RPMI7951 (cell line): Measurements from ENCODE around the gene MEGF9. TPM values are rescaled to one million over a fixed set of nuclear protein-coding genes. Genes with fewer than 3 reads are reported as not detected.
"Not testable (repeated sequence)": the region's sequence is repeated elsewhere in the genome, so short reads cannot be mapped to it uniquely, and the experiment has no call there.

Experiments
- DNase-seq: peaks from one replicate; pipeline ENCODE4 v3.0.0-alpha.2; 2012; ENCODE audit warnings: low read depth
- total RNA-seq: library from RNA; depleted of rRNA; stranded (reverse); fragments of >200 nt; shearing (Covaris generic); gene quantifications from 2 replicates; pipeline ENCODE4 v1.2.3, GENCODE V29; 2014; rRNA removed

Gene MEGF9
- total RNA-seq, 1 experiment from 2014 or later = 10.5 TPM

DNA sequence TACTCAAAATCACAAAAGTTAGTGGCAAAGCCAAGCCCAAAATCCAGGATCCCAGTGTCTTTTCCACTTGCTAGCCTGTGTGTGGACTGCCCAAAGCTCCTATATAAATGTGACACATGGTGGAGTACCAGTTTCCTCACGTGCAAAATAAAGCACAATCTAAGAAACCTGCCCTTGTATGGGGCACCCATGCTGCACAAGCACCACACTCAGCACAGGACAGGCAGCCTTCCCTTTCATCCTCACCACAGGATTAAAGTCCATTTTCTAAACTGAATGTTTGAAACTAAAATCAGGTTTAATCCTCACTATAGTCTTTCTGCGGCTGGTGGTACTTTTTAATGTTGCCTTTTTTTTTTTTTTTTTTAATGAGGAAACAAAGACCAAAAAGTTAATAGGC, 139.8 kb downstream of the MEGF9 start:
- DNase-seq = no peak

DNA sequence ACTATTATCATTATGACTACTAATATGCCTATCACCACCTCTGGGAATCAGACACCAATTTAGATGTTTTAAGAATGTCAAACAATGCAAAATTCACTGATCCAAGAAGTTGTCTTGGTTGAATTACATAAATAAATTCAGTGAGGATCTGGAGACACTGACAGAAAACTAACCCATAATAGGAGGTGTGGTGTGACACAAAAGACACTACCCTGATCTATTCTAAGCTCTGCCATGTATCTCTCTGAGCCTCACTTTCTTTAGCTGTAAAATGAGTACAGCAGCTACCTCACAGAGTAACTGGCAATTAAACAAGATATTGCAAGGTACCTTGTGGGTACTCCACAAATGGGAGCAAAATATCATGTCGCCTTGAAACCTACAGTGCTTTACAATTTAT, 141.8 kb downstream of the MEGF9 start:
- DNase-seq = no peak

DNA sequence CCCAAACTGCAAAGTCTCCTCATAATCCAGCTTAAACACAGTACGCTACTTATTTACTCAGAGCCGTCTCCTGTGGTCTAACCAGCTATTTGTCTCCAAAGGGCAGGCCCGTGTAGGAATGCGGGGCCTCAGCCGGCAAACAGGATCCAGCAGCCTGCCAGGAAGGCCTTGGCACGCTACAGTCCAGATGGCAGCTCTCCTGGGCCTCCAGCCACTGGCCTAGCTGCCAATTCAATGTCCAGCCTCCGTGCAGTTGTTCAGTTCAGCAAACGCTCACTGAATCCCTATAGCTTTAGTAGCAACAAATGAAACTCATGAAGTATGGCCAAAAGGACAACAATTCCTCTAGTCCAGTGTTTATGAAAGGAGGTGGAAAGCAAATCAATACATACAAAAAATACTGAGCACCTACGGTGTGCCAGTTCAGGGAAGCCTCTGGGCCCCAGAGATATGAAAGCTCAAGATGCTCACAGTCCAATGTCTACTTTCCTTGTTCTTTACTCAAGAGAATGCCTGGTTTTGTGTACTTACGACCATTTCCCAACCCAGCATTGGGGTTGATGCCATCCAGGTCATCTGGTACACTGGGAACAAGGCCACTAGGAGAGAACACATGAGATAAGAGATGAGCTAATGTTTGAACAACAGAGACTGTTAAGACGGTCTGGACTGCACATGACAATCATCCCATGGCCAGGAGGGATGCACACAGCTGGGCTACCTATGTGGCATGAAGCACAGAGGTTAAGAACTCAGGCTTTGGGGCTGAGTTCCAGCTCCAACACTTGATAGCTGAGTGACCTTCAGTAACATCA, 142.6 kb downstream of the MEGF9 start:
- DNase-seq = no peak

DNA sequence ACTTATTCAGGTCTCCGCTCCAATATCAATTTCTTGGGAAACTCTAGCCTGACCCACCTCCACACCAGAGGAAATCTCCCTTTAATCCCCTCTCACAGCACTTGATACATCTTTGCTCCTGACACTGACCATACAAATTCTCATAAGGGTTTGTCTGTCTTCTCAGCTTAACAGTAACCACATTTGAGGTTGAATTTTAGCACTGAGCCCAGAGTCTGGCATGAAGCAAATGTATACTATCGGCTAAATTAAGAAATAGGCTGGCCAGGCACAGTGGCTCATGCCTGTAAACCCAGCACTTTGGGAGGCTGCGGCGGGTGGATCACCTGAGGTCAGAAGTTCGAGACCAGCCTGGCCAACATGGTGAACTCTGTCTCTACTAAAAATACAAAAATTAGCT, 144.0 kb downstream of the MEGF9 start:
- no peak for DNase-seq

DNA sequence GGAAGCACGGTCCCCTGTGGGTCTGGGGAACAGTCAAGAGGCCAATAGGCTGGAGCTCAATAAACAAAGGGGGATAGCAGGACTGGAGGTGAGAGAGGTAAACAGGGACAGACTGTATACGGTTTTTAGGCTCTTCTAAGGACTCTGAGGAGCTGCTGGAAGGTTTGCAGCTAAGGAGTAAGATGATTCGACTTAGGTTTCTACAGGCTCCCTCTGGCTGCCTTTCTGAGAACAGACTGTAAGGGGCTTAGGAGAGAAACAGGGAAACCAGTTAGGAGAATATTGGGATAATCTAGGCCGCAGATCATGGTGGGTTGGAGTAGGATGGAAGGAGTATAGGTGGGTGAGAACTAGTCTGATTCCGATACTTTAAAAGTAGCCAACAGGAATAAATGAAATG, 144.7 kb downstream of the MEGF9 start:
- DNase-seq = no peak

DNA sequence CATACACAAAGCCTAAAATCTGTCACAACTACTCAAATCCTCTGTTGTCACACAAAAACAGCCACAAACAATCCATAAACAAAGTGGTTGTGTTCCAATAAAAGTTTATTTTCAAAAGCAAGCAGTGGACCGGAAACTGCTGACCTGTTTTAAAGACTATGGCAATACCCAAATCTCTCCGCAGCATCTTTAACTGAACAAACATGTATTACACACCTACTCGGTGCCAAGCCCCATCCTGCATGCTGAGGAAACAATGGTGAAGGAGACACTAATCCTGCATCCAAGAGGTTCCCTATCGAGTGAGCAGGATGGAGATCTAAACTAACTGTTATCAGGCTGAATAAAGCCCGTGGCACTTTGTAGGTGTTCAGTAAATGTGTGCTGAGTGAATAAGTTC, 145.5 kb downstream of the MEGF9 start:
- no peak for DNase-seq

DNA sequence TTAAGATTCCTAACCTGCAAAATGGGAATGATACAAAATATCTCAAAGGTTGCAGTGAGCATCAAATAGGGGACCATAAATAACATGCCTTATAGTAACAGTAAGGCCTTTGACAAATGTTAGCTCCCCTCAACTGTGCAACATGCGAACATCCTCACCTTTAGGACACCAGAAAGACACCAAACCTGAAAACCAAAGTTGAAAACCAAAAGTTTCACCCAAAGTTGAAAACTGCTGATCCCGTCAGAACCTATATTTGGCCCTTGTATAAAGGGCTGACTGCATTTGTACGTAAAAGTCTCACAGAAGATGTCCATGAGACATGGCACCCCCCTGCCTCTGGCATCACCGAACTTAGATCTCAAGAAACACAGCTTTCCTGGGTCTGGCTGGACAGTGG, 146.4 kb downstream of the MEGF9 start:
- DNase-seq = no peak

DNA sequence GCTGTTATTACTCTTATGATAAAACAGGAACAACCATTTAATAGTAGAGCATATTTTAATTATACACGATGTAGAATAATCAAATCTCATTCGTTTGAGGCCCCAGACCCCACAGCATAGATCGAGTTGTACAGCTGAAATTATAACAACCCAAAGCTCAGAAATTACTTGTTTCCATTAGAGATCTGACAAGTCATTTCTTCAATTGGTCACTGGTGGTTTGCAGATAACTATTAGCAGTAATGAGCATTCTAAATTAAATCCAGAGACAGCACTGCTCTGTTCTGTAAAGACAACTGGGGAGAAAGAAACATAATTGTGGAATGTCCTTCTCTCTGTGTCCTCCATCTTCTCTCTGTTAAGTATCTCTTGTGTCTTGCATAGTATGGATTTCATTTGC, 147.2 kb downstream of the MEGF9 start:
- no peak for DNase-seq

DNA sequence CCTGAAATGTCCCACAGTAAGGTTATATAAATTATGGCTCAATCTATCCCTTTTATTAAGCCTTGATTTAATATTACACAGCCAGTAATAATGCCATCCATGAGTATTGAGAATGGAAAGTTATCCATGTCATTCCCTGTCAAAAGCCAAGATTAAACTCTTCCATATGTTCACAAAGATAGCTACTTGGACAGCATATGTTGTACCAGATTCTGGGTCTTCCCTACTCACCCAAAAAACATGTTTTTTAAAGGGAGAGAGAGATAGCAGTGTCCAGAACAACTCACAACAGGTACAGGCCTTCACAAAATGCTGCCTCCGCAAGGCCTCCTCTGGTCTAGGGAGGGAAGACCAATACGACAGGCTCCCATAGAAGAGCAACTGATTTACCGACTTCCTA, 149.7 kb downstream of the MEGF9 start:
- no peak for DNase-seq

DNA sequence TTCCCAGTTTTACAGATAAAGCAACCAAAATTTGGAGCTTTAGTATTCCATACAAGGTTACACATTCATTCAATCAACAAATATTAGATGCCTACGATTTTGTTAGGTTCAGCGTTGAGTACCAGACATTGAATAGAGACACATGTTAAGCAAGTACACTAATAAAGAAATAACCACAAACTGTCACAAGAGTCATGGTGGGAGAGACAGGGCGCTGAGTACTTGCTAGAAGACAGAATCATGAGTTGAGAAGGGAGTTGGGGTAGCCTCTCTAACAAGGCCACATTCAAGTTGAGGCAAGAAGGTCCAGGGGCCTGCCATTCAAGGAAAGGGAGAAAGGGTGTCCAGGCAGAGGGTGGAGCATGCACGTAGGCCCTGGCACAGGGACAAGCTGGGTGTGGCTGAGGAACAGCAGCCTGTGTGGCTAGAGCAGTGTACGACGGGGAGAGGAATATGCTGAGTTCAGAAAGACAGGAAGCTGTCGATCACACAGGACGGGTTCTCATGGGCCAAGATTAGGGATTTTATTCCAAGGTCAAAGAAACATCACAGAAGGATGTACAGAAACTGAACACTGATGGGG, 151.3 kb downstream of the MEGF9 start:
- no peak for DNase-seq

DNA sequence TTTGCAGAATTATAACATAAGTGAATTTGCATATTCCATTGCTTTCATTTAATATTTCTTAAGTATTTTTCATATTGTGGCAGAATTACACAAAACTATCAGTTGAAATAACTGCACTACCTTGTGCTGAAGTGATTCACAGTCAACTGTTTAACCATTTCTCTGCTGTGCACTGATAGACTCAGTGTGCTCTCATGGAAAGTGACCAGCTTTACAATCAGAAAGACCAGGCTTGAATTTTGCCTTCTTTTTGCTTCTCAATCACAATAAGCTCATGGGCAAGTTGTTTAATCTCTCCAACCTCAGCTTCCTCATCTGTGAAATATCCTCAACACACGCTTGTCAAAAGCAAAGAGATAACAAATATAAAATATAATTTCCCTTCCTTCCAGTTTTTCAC, 152.6 kb downstream of the MEGF9 start:
- no peak for DNase-seq

DNA sequence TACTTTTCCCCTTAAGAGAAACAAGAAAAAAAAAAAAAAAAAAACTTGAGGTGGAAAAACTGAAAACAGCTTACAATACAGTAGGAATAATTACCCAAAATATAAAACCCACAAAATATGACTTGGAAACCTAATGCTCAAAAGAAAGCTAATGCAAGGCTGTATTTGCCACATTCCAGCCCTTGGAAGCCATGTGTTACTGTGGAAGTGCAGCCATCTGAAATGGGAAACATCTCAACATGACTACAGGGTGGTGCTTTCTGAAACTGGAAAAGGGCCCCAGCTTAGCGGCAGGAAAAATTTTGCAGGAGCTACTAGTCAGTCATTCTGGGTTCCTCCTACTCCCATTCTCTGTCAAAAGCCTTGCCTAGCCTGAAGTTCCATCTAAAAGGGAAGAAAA, 154.7 kb downstream of the MEGF9 start:
- no peak for DNase-seq

DNA sequence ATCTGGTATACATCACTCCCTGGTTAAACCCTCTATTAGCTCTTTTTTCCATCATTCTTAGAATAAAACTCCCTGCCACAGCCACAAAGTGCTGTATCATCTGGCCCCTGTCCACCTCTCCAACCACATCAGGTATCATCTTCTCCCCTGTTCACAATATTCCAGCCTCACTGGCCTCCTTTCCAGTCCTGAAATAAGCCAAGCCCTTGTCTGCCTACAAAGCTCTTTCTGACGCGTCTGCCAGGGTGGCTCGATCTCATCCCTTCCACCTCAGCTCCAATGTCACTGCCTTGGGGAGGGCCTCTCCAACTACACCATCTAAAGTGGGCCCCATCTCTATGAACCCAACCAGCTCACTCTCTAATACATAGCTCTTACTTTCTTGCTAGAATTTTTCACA, 155.8 kb downstream of the MEGF9 start:
- no peak for DNase-seq

DNA sequence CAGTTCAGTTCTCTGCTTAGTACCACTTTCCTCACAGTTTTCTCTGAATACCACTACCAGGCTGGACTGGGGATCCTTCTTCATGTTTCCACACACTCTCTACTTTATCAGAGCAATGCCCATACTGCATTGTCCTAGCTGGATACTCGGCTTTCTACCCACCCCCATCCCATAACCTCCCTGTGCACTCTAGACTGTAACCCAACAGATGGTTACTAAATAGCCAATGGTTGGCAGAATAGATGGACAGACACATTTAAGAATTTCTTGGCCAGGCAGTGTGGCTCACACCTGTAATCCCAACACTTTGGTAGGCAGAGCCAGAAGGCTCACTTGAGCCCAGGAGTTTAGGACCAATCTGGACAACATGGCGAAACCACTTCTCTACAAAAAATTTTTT, 157.1 kb downstream of the MEGF9 start:
- DNase-seq = no peak

DNA sequence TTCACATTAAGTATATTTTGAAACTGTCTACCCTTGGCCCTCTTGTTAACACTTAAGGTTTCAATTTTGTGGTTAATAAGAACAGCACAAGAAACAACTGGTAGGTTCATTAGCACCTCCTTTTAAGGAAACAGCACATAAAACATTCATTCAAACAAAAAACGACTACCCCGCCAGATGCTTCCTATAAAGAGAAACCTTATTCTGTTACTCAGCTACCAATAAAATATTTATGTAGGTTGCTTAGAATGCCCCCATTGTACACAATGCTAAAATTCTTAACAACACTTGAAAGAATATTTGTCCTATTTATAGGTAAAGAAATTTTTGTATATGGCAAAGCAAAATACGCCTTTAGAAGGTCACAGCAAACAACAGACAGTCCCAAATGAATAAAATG, 157.5 kb downstream of the MEGF9 start:
- DNase-seq = no peak

DNA sequence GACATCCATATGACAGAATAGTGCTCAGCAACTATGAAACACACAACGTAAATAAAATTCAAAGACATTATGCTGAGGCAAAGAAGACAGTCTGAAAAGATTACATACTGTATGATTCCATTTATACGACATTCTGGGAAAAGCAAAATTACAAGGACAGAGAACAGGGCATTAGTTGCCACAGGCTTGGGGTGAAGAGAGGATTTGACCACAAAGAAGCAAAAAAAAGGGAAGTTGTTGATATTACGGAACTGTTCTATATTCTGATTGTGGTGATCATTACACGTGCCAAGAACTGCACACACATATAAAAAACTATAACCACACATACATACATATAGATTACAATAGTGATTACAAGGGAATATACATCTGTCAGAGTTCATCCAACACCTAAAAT, 158.4 kb downstream of the MEGF9 start:
- DNase-seq = no peak

DNA sequence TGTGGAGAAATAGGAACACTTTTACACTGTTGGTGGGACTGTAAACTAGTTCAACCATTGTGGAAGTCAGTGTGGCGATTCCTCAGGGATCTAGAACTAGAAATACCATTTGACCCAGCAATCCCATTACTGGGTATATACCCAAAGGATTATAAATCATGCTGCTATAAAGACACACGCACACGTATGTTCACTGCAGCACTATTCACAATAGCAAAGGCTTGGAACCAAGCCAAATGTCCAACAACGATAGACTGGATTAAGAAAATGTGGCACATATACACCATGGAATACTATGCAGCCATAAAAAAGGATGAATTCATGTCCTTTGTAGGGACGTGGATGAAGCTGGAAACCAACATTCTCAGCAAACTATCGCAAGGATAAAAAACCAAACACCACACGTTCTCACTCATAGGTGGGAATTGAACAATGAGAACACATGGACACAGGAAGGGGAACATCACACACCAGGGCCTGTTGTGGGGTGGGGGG, 162.0 kb downstream of the MEGF9 start:
- DNase-seq = not testable (repeated sequence)

Other genes with a start within 250 kb of the MEGF9 start
- gene CDK5RAP2, start 134.3 kb downstream of the MEGF9 start, total RNA-seq = 38.2 and 42.1 TPM in 2 replicates
- 11.5 and 23.1 TPM in 2 replicates for gene FBXW2, start 78.9 kb upstream of the MEGF9 start, total RNA-seq
- gene PSMD5, start 128.5 kb upstream of the MEGF9 start, total RNA-seq = 33.6 and 35.3 TPM in 2 replicates
- gene PHF19, start 162.7 kb upstream of the MEGF9 start, total RNA-seq = 73.2 and 73.4 TPM in 2 replicates
- gene TRAF1, start 212.3 kb upstream of the MEGF9 start, total RNA-seq = 3.1 and 3.4 TPM in 2 replicates